GM12892 (cell line): ENCODE measurements around the gene BMPR1A.

Experiments
- POLR2A ChIP-seq: IDR thresholded peaks from 2 replicates; pipeline ENCODE4 v1.6.1; 2011; ENCODE audit warnings: low read depth, low read length, control low read depth
- TAF1 ChIP-seq: IDR thresholded peaks from 2 replicates; pipeline ENCODE4 v1.6.1; 2011; ENCODE audit warnings: low read depth, mild to moderate bottlenecking, control low read depth, low read length, borderline replicate concordance

GRCh38 chr10:86763404-86763803 lies 7.0 kb downstream of the BMPR1A start:
- no peak for TF ChIP-seq TAF1
- no peak for TF ChIP-seq POLR2A
